Mucosa of rectum (tissue), 2 donors: ENCODE results near the gene PTPN11.

Experiments
- H3K27ac ChIP-seq, 2 donors: one replicate each; pipeline ENCODE4 v1.7.0; 2013; ENCODE audit warnings: inconsistent platforms in 2 of 2, low read depth in 2 of 2, low read length in 2 of 2
- H3K27me3 ChIP-seq, 2 donors: one replicate each; pipeline ENCODE4 v1.7.0; 2013; ENCODE audit warnings: low read length in 2 of 2; ENCODE audit not compliant: control insufficient read depth in 2 of 2, insufficient read depth in 2 of 2
- H3K36me3 ChIP-seq, 2 donors: one replicate each; pipeline ENCODE4 v1.7.0; 2013; ENCODE audit warnings: low read length in 2 of 2; ENCODE audit not compliant: control insufficient read depth in 2 of 2, insufficient read depth in 2 of 2
- H3K4me1 ChIP-seq, 2 donors: one replicate each; pipeline ENCODE4 v1.7.0; 2013; ENCODE audit warnings: low read length in 2 of 2, mild to moderate bottlenecking in 1 of 2; ENCODE audit not compliant: control insufficient read depth in 2 of 2, insufficient read depth in 2 of 2
- H3K4me3 ChIP-seq, 2 donors: one replicate each; pipeline ENCODE4 v1.7.0; 2013; ENCODE audit warnings: low read length in 2 of 2
- H3K9ac ChIP-seq, 2 donors: one replicate each; pipeline ENCODE4 v1.7.0; 2013; ENCODE audit warnings: low read length in 2 of 2, low read depth in 1 of 2, mild to moderate bottlenecking in 1 of 2
- H3K9me3 ChIP-seq, 2 donors: one replicate each; pipeline ENCODE4 v1.7.0; 2013; ENCODE audit warnings: low read length in 2 of 2; ENCODE audit not compliant: control insufficient read depth in 2 of 2
- donor health status: healthy.
- donor health status: Normal muscosa, but diverticular disease.

The PTPN11 gene

DNA sequence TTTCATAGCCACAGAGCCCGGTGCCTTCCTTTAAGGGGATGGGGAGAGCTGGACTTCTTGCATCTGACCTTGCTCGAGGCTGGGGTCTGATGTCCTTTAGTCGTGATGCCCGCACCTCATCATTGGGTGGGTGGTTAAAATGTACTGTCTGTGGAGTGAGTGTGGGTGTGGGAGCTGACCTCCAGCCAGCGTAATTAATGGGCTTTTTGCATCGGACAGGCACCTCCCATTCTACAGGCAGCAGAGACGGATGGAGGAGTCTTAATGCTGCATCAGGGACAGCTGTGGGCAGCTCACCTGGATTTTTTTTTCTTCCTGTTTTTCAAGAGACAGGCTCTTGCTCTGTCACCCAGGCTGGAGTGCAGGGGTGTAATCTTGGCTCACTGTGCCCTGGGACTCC is 114.8 kb downstream of the PTPN11 start:
- no peaks in the 10 kb centered on the region for H3K9me3 ChIP-seq

GRCh38 chr12:112535017-112535416 is 116.3 kb downstream of the PTPN11 start:
- Histone ChIP-seq H3K9ac (no peak overlapping the region), H3K4me3 (no peak overlapping the region), H3K27me3 (peaks cover 0 to 6% of the 10 kb centered on the region in 2 donors), H3K9me3 (no peaks in the 10 kb centered on the region), H3K4me1 (no peaks in the 10 kb centered on the region), H3K27ac (no peak overlapping the region), H3K36me3 (no peaks in the 10 kb centered on the region)

More for the DNA sequence above, 114.8 kb downstream of the PTPN11 start:
- Histone ChIP-seq H3K36me3 (no peaks in the 10 kb centered on the region), H3K27ac (no peak overlapping the region), H3K27me3 (peaks cover 0 to 2% of the 10 kb centered on the region in 2 donors), H3K4me3 (no peak overlapping the region), H3K9ac (no peak overlapping the region), H3K4me1 (no peaks in the 10 kb centered on the region)

GRCh38 chr12:112535637-112536366 is 117.1 kb downstream of the PTPN11 start:
- H3K27me3 ChIP-seq: peaks cover 0 to 6% of the 10 kb centered on the region in 2 donors
- no peak overlapping the region for H3K4me3 ChIP-seq
- no peaks in the 10 kb centered on the region for H3K4me1 ChIP-seq

GRCh38 chr12:112536367-112536730 is 117.6 kb downstream of the PTPN11 start:
- Histone ChIP-seq H3K9ac (no peak overlapping the region), H3K9me3 (no peaks in the 10 kb centered on the region), H3K4me3 (no peak overlapping the region), H3K36me3 (no peaks in the 10 kb centered on the region), H3K27me3 (peaks cover 0 to 7% of the 10 kb centered on the region in 2 donors), H3K4me1 (no peaks in the 10 kb centered on the region), H3K27ac (no peak overlapping the region)

More at GRCh38 chr12:112535637-112536366, 117.1 kb downstream of the PTPN11 start:
- H3K27ac ChIP-seq: no peak overlapping the region
- no peak overlapping the region for H3K9ac ChIP-seq
- no peaks in the 10 kb centered on the region for H3K36me3 ChIP-seq
- H3K9me3 ChIP-seq: no peaks in the 10 kb centered on the region

DNA sequence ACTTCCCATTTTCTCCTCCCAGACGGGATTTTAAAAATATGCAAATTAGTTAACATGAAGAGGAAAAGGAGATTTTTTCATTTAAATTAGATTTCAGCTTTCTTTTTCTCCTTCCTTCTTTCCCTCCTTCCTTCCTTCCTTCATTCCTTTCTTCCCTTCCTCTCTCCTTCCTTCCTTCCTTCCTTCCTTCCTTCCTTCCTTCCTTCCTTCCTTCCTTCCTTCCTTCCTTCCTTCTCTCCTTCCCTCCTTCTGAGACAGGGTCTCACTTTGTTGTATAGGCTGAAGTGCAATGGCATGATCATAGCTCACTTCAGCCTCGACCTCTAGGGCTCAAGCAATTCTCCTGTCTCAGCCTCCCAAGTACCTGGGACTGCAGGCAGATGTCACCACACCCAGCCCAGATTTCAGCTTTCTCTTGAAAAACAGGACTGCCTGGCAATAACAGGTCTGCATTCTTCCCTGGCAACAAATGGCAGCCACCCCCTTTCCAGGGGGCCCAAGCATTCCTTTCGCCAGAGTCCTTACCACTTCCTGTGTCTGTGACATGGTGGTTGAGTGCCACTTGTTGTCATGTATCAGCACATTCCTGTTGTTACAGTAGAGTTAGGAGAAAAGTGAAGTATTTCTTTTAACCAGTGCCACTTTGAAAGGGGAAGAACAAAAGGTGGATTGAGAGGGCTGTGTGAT is 119.1 kb downstream of the PTPN11 start:
- H3K27ac ChIP-seq: no peak overlapping the region
- no peak overlapping the region for H3K4me3 ChIP-seq
- no peaks in the 10 kb centered on the region for H3K9me3 ChIP-seq
- H3K36me3 ChIP-seq: no peaks in the 10 kb centered on the region
- peaks cover 0 to 8% of the 10 kb centered on the region in 2 donors for H3K27me3 ChIP-seq
- no peak overlapping the region for H3K9ac ChIP-seq
- no peaks in the 10 kb centered on the region for H3K4me1 ChIP-seq

DNA sequence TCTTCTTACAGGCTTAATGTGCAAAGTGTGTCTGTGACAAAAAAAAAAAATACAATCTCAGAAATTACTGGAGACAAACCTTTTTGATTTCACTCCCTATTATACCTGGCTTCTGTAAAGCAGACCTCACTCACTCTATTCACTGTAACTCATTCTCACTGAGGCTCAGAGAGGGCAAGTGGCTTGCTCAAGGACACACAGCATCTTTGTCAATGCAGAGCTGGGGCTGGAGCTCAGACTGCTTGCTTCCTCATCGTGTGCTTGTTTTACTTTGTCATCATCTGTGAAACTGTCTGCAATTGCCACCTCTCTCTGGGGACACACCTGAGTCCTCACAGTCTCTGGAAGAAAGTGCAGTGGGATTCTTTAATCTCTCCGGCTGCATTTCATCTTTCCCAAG is 120.0 kb downstream of the PTPN11 start:
- H3K4me3 ChIP-seq: no peak overlapping the region
- no peaks in the 10 kb centered on the region for H3K36me3 ChIP-seq
- H3K27me3 ChIP-seq: peaks cover 0 to 5% of the 10 kb centered on the region in 2 donors
- H3K27ac ChIP-seq: no peak overlapping the region
- no peaks in the 10 kb centered on the region for H3K4me1 ChIP-seq
- no peaks in the 10 kb centered on the region for H3K9me3 ChIP-seq
- no peak overlapping the region for H3K9ac ChIP-seq

DNA sequence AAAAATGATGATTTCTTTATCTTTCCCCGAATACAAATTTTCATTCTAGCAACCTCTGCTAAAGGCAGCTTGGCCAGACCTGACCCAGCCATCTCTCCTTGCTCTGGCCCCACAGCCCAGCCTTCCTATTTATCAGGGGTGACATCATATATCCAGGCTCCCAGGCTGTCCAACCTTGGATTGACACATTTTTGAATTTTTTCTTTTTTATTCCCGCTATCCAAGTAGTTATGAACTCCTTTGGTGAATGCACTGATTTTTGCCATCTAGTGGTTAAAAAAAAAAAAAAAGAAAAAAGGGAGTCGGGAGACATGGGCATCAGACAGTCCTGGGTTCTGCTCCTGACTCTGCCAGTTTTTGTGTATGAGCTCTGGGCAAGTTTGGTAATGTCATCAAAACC is 120.5 kb downstream of the PTPN11 start:
- Histone ChIP-seq H3K27me3 (peaks cover 2 to 5% of the 10 kb centered on the region in 2 donors), H3K27ac (no peak overlapping the region), H3K4me1 (no peaks in the 10 kb centered on the region), H3K9ac (no peak overlapping the region), H3K4me3 (no peak overlapping the region), H3K36me3 (no peaks in the 10 kb centered on the region), H3K9me3 (no peaks in the 10 kb centered on the region)

- no peaks in the 10 kb centered on the region for H3K4me1 ChIP-seq
Observed at GRCh38 chr12:112540021-112540420, 121.3 kb downstream of the PTPN11 start.

GRCh38 chr12:112543751-112544150 is 125.0 kb downstream of the PTPN11 start:
- Histone ChIP-seq H3K9me3 (no peaks in the 10 kb centered on the region), H3K27me3 (peaks cover 3 to 5% of the 10 kb centered on the region in 2 donors), H3K36me3 (no peaks in the 10 kb centered on the region), H3K4me1 (no peaks in the 10 kb centered on the region), H3K4me3 (no peak overlapping the region), H3K27ac (no peak overlapping the region), H3K9ac (no peak overlapping the region)

More at GRCh38 chr12:112540021-112540420, 121.3 kb downstream of the PTPN11 start:
- no peaks in the 10 kb centered on the region for H3K9me3 ChIP-seq
- no peak overlapping the region for H3K4me3 ChIP-seq
- H3K27me3 ChIP-seq: peaks cover 3 to 5% of the 10 kb centered on the region in 2 donors
- no peak overlapping the region for H3K27ac ChIP-seq
- no peaks in the 10 kb centered on the region for H3K36me3 ChIP-seq
- no peak overlapping the region for H3K9ac ChIP-seq

DNA sequence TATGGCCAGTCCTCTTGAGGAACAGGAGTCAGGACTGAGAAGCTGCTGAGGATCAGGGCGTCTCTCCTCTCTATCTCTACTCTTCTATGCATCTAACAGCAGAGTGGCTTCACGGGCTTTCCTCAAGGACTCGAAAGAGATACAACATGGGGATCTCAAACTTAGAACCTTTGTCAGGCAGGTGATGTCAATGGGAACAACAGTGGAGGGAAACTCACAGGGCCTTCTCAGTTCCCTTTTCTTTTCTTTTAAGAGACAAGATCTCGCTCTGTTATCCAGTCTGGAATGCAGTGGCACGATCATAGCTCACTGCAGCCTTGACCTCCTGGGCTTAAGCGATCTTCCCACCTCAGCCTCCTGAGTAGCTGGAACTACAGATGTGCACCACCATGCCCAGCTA is 127.6 kb downstream of the PTPN11 start:
- Histone ChIP-seq H3K9me3 (no peaks in the 10 kb centered on the region), H3K4me3 (no peak overlapping the region), H3K4me1 (no peaks in the 10 kb centered on the region), H3K27ac (no peak overlapping the region), H3K36me3 (no peaks in the 10 kb centered on the region), H3K9ac (no peak overlapping the region), H3K27me3 (peaks cover 1 to 3% of the 10 kb centered on the region in 2 donors)
